Liver (tissue), 3 donors: ENCODE data around the gene DRD1.

ENCODE experiments used
- GABPA ChIP-seq, 2 donors: IDR thresholded peaks in 1 of 2; conservative IDR thresholded peaks in 1 of 2; 2 replicates each; pipeline ENCODE4 v1.6.1; 2016; ENCODE audit warnings: antibody characterized with exemption in 2 of 2, mild to moderate bottlenecking in 1 of 2, moderate library complexity in 1 of 2
- JUND ChIP-seq, 2 donors: IDR thresholded peaks; 2 replicates each; pipeline ENCODE4 v1.6.1; 2016; ENCODE audit warnings: antibody characterized with exemption in 2 of 2
- MAX ChIP-seq: IDR thresholded peaks from 2 replicates; pipeline ENCODE4 v1.6.1; 2016; ENCODE audit warnings: antibody characterized with exemption
- RAD21 ChIP-seq, 2 donors: IDR thresholded peaks; 2 replicates each; pipeline ENCODE4 v1.6.1; 2016; ENCODE audit warnings: antibody characterized with exemption in 2 of 2, mild to moderate bottlenecking in 2 of 2
- REST ChIP-seq: IDR thresholded peaks from 2 replicates; pipeline ENCODE4 v1.6.1; 2016; ENCODE audit warnings: antibody characterized with exemption, mild to moderate bottlenecking
- TF ChIP-seq, protein P1 (sequence below): fragments of 150-350 bp; IDR thresholded peaks from 2 replicates; pipeline ENCODE4 v1.5.1; 2017; ENCODE audit warnings: improper control_type of control experiment, low read depth, low read length; ENCODE audit not compliant: missing input control
- donor health status: healthy.
- donor health status: healthy.

- TF ChIP-seq JUND (IDR thresholded peaks at IDR 0.05) (no peak), GABPA (IDR thresholded peaks at IDR 0.05 in 1 of 2, conservative IDR thresholded peaks at IDR 0.05 in 1 of 2) (no peak), REST (no peak), MAX (no peak), RAD21 (IDR thresholded peaks at IDR 0.05) (no peak)
- TF ChIP-seq, protein P1, sequence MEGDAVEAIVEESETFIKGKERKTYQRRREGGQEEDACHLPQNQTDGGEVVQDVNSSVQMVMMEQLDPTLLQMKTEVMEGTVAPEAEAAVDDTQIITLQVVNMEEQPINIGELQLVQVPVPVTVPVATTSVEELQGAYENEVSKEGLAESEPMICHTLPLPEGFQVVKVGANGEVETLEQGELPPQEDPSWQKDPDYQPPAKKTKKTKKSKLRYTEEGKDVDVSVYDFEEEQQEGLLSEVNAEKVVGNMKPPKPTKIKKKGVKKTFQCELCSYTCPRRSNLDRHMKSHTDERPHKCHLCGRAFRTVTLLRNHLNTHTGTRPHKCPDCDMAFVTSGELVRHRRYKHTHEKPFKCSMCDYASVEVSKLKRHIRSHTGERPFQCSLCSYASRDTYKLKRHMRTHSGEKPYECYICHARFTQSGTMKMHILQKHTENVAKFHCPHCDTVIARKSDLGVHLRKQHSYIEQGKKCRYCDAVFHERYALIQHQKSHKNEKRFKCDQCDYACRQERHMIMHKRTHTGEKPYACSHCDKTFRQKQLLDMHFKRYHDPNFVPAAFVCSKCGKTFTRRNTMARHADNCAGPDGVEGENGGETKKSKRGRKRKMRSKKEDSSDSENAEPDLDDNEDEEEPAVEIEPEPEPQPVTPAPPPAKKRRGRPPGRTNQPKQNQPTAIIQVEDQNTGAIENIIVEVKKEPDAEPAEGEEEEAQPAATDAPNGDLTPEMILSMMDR = no peak
Observed at GRCh38 chr5:175485631-175486030, 41.6 kb upstream of the DRD1 start.
